Stimulated activated CD8-positive, alpha-beta memory T cell treated with anti-CD3 and anti-CD28 coated beads, Interleukin-15, amount 100 ng/mL, for 1 hour (primary cell): ENCODE results near the gene MORF4L1.
"Not testable (repeated sequence)": the region's sequence is repeated elsewhere in the genome, so short reads cannot be mapped to it uniquely, and the experiment has no call there.

Source experiments
- DNase-seq: peaks from one replicate; pipeline ENCODE4 v3.0.0-alpha.2; 2020; ENCODE audit warnings: low read depth

The MORF4L1 gene, protein sequence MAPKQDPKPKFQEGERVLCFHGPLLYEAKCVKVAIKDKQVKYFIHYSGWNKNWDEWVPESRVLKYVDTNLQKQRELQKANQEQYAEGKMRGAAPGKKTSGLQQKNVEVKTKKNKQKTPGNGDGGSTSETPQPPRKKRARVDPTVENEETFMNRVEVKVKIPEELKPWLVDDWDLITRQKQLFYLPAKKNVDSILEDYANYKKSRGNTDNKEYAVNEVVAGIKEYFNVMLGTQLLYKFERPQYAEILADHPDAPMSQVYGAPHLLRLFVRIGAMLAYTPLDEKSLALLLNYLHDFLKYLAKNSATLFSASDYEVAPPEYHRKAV

DNA sequence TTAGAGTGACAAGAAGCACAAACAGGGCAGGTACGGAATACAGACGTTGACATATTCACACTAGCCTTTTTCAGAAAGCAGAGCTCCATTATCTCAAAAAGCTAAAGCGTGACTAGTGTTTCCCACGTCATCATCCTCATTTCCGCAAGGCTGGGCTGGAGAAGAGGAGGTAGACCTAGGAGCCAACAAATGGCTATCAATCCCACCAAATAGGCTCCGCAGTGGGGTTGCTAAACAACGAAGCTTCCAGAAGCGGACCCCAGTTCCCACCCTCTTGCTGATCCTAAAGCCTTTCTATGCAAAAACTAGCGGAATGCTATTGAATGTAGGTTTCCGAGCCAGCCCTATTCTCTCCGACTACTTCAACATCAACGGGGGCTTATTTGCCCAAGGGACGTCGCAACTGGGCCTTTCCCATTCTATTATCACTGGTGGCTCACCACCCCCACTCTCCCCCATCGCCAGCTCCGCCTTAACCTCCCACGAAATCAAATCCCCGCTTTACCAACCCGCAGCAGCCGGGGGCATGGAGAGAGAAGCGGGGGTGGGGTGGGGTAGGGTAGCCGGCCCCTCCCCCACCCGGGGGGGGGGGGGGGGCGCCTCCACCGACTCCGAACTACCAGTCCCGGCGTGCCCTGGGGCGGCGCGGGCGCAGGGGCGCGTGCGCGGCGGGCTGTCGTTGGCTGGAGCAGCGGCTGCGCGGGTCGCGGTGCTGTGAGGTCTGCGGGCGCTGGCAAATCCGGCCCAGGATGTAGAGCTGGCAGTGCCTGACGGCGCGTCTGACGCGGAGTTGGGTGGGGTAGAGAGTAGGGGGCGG is at the start of gene MORF4L1:
Gene MORF4L1, plus strand, starts transcription at position 736 of the 817 bp plus-strand sequence. CDS start 128 bp downstream, outside the sequence.
- DNase-seq: peak; percentile 82

DNA sequence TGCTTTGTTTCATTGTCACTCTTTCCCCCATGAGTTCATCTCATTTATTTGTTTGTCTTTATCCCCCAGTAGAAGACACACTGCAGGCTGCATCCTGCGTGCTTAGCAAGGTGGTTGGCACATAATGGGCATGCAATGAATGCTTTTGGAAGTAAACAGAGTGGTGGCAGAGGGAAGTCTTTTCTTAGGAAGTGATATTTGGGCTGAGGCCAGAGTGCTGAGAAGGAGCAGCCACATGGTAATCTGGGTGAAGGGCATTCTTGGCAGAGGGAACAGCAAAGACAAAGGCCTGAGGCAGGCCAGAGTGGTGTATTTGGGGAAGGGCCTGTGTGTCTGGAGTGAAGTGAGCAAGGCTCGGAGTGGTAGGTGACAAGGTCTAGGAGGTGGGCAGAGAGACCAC is 43.8 kb upstream of the MORF4L1 start:
- DNase-seq: no peak

DNA sequence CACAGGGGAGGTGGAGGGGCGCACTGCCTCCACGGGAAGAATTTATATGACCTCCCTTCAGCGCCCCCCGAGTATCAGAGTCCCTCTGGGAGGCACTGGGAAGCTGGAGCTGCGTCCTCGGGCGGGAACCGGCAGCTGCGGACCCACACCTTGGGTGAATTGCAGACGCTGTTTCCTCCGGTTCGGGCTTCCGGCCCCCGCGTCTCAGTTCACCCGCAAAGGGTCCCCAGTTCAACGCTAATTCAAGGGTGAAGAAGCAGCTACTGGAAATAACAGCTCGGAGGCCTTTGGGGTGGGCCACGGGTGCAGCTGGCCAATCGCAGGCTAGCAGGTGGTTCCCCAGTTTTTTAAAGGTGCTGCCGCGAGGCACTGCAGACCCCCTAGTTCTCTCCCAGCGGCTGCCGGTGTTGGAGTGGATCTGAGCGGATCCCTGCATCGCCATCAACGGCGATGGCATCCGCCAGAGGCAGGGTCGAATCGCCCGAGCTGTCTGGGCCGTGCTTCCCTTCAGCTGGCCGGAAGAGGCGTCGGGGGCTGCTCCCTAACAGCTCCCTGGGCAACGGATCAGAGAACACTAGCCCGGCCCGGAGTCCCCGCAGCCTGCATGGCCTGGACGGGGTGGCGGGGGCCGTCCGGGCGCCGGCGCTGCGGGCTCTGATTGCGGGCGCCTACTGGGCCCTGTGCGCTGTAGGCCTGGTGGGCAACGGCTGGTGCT is 42.0 kb upstream of the MORF4L1 start:
- no peak for DNase-seq

DNA sequence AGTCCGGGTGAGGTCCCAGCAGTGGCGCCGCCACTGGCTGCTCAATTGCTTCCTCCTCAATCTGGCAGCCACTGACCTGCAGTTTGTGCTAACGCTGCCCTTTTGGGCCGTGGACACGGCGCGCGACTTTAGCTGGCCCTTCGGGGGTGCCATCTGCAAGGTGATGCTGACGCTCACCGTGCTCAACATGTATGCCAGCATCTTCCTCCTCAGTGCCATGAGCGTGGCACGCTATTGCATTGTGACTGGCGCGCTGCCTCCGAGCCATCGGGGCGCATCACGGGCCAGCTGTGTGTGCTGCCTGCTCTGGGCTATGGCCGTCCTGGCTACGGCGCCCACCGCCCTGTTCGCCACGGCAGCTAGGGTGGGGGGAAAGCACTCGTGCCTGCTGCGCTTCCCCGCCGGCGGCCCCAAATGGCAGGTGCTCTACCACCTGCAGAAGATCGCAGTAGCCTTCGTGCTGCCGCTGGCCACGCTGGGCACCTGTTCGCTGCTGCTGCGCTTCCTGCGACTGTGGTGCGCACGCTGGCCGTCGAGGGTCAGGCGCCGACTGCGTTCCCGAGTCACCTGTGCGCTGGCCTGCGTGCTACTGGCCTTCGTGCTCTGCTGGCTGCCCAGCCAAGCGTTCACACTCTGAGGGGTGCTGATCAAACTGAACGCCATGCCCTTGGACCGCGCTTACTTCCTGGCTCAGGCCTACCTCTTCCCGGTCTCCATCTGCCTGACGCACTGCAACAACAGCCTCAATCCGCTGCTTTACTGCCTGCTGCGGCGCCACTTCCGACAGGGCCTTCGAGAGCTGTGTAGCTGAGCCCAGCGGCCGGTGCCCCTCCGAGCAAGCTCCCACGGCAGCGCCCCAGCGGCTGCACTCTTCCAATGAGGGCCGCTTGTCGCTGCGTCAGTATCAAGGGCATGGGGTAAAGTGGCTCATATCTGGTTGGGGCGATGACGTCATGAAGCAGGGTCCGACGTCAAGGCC is 41.2 kb upstream of the MORF4L1 start:
- no peak for DNase-seq

DNA sequence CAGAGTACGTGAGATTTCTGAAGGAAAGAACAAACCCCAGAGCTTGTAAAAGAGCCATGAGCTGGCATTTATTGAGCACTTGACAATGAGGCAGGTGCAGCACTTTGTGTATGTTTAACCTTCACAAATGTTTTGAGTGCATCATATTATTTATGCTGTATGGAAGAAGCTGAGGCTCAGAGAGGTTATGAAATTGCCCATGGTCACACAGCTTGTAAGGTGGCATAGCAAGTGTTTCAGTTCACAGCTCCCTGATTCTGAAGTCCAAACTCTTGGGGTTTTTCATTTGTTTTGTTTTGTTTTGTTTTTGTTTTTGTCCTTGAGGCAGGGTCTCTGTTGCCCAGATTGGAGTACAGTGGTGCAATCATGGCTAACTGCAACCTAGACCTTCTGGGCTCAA is 36.4 kb upstream of the MORF4L1 start:
- no peak for DNase-seq

DNA sequence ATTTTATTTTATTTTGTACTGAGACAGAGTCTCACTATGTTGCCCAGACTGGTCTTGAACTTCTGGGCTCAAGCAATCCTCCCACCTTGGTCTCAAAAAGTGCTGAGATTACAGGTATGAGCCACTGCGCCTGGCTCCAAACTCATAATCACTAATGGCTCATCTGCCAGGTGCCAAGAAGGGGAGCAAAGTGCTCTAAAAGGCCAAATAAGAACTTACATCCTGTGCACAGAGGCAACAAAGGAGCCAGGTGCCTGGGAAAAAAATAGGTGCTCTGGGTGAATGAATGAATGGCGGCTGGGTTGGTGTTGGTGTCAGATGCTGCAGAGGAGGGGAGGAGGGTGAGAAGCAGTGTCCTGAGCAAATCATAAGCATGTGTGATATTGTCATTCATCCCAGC is 35.6 kb upstream of the MORF4L1 start:
- DNase-seq: no peak

DNA sequence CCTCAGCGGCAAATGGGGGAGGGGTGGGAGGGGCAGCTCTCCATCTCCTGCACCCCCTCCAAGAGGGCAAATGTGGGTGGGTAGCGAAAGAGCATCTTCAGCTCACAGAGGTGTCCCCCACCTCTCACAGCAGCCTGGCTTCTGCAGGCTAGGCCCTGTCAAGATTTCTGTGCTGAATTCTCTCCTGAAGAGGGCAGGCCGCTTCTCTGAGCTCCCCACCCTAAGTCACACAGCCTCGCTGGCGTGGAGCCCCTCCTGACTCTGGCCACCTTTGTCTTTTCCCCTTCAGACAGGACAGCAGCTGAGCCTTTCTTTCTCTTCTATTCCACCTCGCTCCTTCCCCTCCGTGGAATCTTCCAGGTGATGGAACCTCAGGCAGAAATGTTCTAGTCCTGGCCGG is 35.1 kb upstream of the MORF4L1 start:
- no peak for DNase-seq

DNA sequence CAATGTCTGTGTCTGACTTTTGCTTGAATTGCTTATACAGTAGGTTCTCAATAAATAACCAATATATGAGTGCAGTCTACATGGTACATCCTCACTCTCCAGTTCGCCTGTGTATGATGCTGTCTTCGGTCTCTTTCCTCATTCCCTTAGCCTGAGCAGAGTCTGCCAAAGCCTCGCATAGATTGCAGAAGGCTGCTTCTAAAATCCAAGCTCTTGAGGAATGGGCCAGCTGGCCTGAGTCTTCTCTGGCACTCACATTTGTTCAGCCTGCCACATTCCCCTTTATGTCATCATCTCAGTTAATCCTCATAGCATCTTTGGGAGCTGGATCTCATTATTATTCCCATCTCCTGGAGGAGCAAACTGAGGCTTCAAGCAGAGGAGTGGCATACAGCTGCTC is 34.2 kb upstream of the MORF4L1 start:
- no peak for DNase-seq

DNA sequence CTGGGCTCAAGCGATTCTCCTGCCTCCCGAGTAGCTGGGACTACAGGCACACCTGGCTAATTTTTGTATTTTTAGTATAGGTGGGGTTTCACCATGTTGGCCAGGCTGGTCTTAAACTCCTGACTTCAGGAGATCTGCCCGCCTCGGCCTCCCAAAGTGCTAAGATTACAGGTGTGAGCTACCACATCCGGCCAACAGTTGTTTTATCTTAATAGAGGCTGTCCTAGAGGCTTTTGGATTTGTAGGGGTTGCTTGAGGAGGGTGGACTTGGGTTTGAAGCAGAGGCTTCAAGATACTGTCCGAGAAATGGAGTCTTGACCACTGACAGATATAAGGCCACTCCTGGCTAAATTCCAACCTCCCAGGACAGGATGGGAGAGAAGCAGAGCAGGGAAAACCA is 33.5 kb upstream of the MORF4L1 start:
- DNase-seq: not testable (repeated sequence)

DNA sequence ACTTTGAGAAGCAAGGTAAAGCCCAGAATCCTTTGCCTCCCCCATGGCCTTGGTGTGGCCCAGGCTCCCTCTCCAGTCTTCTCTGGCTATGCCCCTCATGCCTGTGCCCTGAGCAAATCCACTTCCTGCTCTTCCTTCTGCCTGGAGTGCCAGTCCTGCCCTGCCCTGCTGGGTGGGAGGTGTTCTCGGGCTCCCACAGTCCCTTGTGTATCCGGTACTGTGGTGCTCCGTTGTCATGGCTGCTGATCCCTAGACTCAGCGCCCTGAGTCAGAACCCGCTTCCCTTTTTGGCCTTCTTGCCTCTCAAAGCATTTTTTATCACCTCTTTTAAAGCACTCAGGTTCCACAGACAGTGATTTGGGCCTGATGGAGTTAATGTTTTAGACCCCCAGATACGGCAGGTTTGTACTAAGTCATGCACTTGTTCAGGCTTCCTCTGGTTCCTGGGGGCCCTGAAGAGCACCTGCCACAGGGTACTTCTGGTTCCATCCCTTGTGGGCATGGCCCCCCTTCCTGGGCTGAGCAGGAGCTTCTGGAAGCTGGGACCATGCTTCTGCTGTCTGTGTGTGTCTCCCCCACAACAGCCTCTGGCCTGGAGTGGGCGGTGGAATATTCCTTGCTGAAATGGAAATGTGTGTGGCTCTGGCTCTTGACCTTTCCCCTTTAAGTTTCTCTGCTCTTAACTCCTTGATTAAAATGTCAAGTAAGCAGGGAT is 31.9 kb upstream of the MORF4L1 start:
- no peak for DNase-seq

DNA sequence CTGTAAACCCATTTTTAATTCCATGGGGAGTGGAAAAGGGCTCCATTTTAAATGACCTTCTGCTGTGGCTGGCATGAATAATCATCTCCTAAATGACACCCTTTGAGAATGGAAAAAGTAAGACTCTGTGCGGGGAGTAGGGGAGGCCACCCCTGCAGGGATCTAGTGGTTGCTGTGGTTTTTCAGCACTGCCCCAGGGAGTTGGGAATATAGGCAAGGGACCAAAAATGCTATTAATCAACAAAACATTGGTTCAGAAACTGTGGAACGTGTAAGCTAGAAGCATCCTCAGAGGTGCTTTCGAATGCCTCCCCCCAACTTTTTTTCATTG is 31.3 kb upstream of the MORF4L1 start:
- no peak for DNase-seq

DNA sequence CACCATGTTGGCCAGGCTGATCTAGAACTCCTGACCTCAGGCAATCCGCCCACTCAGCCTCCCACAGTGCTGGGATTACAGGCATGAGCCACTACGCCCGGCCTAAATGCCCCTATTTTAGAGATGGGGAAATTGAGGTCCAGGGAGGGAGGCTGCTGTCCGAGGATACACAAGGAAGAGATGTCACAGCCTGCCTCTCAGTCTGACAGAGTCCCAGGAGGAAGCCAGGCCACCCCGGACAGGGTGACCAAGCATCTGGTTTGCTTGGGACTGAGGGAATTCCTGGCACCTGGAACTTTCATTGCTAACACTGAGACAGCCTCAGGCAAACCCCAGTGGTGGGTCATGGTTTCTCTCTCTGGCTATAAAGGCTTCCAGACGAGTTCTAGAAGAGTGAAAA is 30.8 kb upstream of the MORF4L1 start:
- DNase-seq: no peak

DNA sequence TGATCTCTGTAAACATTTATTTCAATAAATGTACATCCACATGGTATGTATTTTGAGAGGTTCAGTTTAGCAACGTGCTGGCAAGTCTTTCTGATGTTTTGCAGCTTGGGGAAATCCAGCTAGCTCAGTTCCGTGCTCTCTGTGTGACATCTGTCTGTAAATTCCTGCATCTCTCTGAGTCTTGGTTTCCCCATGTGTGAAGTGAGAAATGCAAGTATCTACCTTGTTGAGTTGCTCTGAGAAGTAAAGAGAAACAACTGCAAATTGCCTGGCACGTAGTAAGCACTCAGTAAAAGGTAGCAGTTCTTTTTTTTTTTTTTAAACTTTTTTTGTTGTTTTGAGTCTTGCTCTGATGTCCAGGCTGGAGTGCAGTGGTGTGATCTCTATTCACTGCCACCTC is 30.2 kb upstream of the MORF4L1 start:
- no peak for DNase-seq

DNA sequence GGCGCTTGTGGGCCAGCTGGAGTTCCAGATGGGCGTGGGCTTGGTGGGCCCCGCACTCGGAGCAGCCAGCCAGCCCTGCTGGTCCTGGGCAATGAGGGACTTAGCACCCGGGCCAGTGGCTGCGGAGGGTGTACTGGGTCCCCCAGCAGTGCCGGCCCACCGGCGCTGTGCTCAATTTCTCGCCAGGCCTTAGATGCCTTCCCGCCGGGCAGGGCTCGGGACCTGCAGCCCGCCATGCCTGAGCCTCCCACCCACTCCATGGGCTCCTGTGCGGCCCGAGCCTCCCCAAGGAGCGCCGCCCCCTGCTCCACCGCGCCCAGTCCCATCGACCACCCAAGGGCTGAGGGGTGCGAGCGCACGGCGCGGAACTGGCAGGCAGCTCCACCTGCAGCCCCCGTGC is 25.8 kb upstream of the MORF4L1 start:
- not testable (repeated sequence) for DNase-seq

DNA sequence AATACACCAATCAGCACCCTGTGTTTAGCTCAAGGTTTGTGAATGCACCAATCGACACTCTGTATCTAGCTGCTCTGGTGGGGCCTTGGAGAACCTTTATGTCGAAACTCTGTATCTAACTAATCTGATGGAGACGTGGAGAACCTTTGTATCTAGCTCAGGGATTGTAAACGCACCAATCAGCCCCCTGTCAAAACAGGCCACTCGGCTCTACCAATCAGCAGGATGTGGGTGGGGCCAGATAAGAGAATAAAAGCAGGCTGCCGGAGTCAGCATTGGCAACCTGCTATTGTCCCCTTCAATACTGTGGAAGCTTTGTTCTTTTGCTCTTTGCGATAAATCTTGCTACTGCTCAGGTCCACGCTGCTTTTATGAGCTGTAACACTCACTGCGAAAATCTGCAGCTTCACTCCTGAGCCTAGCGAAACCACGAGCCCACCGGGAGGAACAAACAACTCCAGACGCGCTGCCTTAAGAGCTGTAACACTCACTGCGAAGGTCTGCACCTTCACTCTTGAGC is 25.2 kb upstream of the MORF4L1 start:
- not testable (repeated sequence) for DNase-seq

DNA sequence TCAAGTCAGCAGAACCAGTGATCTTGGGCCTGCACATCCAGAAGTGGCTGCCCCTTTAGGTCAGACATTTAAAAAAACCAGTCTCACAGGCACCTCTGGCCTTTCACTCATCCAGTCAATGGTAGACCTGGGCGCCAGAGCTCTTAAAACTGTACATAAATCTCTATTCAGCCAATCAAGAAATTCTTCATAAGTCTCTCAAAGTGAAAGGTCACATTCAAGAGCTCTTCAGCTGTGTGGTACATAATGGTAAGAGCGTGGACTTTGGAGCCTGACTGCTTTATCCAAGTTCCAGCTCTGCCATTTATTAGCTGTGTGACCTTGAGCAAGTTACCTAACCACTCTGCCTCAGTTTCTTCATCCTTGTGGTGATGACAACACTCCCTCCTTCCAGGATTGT is 22.3 kb upstream of the MORF4L1 start:
- DNase-seq: no peak

DNA sequence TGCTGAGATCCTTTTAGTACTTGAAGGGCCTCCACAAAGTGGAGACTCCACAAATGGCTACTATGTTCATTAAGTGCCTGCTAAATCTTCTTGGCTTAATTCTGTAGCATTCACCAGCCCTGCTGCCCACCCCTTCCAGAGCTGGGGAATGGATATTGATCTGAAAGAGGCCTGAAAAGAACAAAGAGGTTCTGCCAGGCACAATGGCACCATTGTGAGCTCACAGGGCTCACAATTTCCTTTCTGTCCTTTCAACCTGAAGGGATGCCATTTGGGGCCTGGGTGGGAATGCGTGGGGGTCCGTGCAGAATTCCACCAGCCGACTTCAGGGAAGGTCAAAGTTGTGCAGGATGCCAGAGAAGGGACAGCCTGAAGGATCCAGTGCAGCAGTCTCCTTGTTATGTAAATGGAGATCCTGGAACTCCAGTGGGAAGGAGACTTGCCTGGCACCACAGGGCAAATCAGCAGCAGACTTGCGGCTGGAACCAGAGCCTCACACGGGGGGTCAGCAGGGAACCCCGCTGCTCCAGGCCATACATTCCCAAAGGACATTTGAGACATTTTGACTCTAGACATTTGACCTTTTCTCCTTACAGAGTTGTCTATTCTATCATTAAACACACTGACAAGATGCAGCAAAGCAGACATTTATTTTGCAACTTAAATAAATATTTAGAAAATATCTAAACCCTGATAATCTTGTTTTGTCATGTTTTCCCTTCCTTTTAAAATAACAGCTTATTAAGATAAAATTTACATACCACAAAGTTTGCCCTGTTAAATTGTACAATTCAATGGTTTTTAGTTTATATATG is 21.5 kb upstream of the MORF4L1 start:
- no peak for DNase-seq

DNA sequence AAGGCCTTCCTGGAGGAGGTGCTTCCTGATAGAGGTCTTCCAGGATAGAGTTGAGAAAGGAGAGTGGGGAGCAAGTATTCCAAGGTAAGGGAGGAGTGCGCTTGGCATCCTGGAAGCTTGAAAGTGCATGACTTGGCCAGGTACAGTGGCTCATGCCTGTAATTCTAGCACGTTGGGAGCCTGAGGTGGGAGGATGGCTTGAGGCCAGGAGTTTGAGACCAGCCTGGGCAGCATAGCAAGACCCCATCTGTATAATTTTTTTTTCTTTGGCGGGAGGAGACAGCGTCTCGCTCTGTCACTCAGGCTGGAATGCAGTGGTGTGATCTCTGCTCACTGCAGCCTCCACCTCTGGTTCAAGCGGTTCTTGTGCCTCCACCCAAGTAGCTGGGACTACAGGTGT is 19.2 kb upstream of the MORF4L1 start:
- DNase-seq: no peak

DNA sequence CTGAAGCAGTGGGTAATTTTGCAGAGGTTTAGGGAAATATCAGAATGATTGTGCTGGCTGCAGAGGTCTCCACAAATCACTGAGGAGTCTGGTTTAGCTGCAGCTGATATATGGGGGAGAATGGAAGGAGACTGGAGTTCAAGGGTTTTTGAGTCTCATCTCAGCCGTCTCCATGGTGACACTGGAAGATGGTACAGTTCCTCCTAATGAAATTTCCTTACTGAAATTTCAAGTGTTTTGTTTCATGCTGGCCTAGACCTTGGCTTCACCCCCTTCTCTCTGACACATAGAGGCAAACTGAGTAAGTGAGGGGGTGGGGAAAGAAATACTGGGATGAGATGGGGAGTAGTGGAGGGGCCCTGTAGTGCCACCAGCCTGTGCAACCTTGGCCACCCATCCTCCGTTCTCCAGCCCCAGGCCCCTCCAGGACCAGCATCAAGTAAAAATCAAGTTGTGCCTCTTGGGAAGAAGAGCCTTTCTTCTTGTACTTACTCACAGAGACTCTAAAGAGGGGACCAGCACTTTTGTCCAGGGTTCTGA is 17.8 kb upstream of the MORF4L1 start:
- no peak for DNase-seq

DNA sequence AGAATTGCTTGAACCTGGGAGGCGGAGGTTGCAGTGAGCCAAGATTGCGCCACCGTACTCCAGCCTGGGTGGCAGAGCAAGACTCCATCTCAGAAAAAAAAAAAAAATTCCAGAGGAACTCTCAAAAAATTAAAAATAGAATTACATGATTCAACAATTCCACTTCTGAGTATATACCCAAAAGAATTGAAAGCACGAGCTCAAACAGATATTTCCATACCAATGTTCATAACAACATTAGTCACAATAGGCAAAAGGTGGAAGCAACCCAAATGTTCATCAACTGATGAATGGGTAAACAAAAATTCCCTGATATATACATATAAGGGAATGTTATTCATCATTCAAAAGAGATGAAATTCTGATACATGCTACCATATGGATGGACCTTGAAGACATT is 16.9 kb upstream of the MORF4L1 start:
- no peak for DNase-seq
